ENCODE results near the gene DNASE1L1. TPM values are rescaled to one million over a fixed set of nuclear protein-coding genes. Genes with fewer than 3 reads are reported as not detected.

Gene DNASE1L1
- total RNA-seq (10 to 100 TPM; 14.6 to 22.1 TPM), polyA plus RNA-seq (10 to 100 TPM in 1 of 2 donors, 1 to 10 TPM in 1; 9.3 to 18.7 TPM)

GRCh38 chrX:154409222-154409871 is at the start of gene DNASE1L1:
Gene DNASE1L1, minus strand, starts transcription at chrX:154409254. Its CDS starts 3,686 bp downstream, at chrX:154405568.
- Histone ChIP-seq H3K27me3 (ENCODE audit: control insufficient read depth in 4 of 4, insufficient read depth in 4 of 4, low read length in 3 of 4) (no peaks in the 10 kb centered on the region), H3K9ac (ENCODE audit: low read depth in 1 of 2, low read length in 2 of 2) (no peak within 1 kb of the TSS), H3K36me3 (ENCODE audit: control insufficient read depth in 4 of 4, insufficient read depth in 3 of 4, low read depth in 1 of 4, low read length in 3 of 4) (peaks cover 0 to 2% (median 0%) of the 10 kb centered on the region in 4 donors), H3K9me3 (ENCODE audit: control insufficient read depth in 4 of 4, low read length in 3 of 4) (no peaks in the 10 kb centered on the region), H3K4me1 (ENCODE audit: control insufficient read depth in 4 of 4, insufficient read depth in 4 of 4, low read length in 3 of 4) (peaks cover 2 to 11% (median 7%) of the 10 kb centered on the region in 4 donors), H3K4me3 (ENCODE audit: low read depth in 1 of 3, low read length in 3 of 3) (peak within 1 kb of the TSS in 1 of 3 donors; percentile 23), H3K27ac (ENCODE audit: low read depth in 1 of 2, low read length in 2 of 2) (peak within 1 kb of the TSS; percentile 48 to 59)
- TF ChIP-seq EGR1 (IDR thresholded peaks at IDR 0.05; ENCODE audit: low read depth in 2 of 2) (no peak), FOXA2 (IDR thresholded peaks at IDR 0.05) (no peak), HNF4G (IDR thresholded peaks at IDR 0.05) (no peak), FOXA1 (IDR thresholded peaks at IDR 0.05) (no peak), JUND (IDR thresholded peaks at IDR 0.05) (no peak), CTCF (IDR thresholded peaks at IDR 0.05; ENCODE audit: low read depth, low read length, missing input control) (no peak), RXRA (IDR thresholded peaks at IDR 0.05) (no peak), GABPA (IDR thresholded peaks at IDR 0.05 in 1 of 2, conservative IDR thresholded peaks at IDR 0.05 in 1 of 2) (no peak), TAF1 (conservative IDR thresholded peaks at IDR 0.05) (no peak), REST (IDR thresholded peaks at IDR 0.05) (no peak), RAD21 (IDR thresholded peaks at IDR 0.05) (no peak), NR2F2 (IDR thresholded peaks at IDR 0.05) (no peak), SP1 (IDR thresholded peaks at IDR 0.05) (no peak), ATF3 (IDR thresholded peaks at IDR 0.05) (no peak), ZBTB33 (IDR thresholded peaks at IDR 0.05) (no peak), MAX (IDR thresholded peaks at IDR 0.05) (no peak), HNF4A (conservative IDR thresholded peaks at IDR 0.05) (no peak), YY1 (IDR thresholded peaks at IDR 0.05) (no peak)
- DNase-seq (ENCODE audit: low spot score), result peak; percentile 75
- WGBS, result 65% methylated on average over 26 of the region's 26 CpGs
